ENCODE measurements around the gene CDK17. TPM values are rescaled to one million over a fixed set of nuclear protein-coding genes. Genes with fewer than 3 reads are reported as not detected.
A peak's percentile ranks its signal among the peaks of the same experiment; 100 is the strongest.
"Not testable (repeated sequence)": the region's sequence is repeated elsewhere in the genome, so short reads cannot be mapped to it uniquely, and the experiment has no call there.

The CDK17 gene
- total and polyA plus RNA-seq, 8 donors: 32.1 to 67.9 (median 53.2) TPM

- no peak for ATAC-seq
- Histone ChIP-seq H3K9me3 (no peaks in the 10 kb centered on the region), H3K27me3 (no peaks in the 10 kb centered on the region), H3K4me3 (peak overlapping the region; percentile 83 to 86), H3K4me1 (peaks cover 14 to 54% of the 10 kb centered on the region in 2 donors), H3K27ac (peak overlapping the region; percentile 100), H3K36me3 (no peaks in the 10 kb centered on the region)
- no peak for TF ChIP-seq CTCF (IDR thresholded peaks at IDR 0.05)
- DNase-seq: peak in 1 of 4 donors; percentile 17
- intact Hi-C loops (cut with DNase I): no loop called here
Observed at GRCh38 chr12:96398424-96399119, 1.7 kb downstream of the CDK17 start.

- Histone ChIP-seq H3K9me3 (no peaks in the 10 kb centered on the region), H3K36me3 (no peaks in the 10 kb centered on the region), H3K4me3 (peak overlapping the region; percentile 83 to 86), H3K27me3 (no peaks in the 10 kb centered on the region), H3K4me1 (peaks cover 14 to 58% of the 10 kb centered on the region in 2 donors), H3K27ac (peak overlapping the region; percentile 100)
- ATAC-seq (no peak), DNase-seq (no peak)
- no peak for TF ChIP-seq CTCF (IDR thresholded peaks at IDR 0.05)
- intact Hi-C loops (cut with DNase I): no loop called here
Observed at GRCh38 chr12:96397756-96398423, 2.3 kb downstream of the CDK17 start.

- Histone ChIP-seq H3K9me3 (no peaks in the 10 kb centered on the region), H3K36me3 (no peaks in the 10 kb centered on the region), H3K27ac (peak overlapping the region; percentile 100), H3K27me3 (no peaks in the 10 kb centered on the region), H3K4me3 (peak overlapping the region in 1 of 2 donors; percentile 83), H3K4me1 (peaks cover 14 to 66% of the 10 kb centered on the region in 2 donors)
- intact Hi-C loops (cut with DNase I): no loop called here
- DNase-seq (no peak), ATAC-seq (no peak)
- no peak for TF ChIP-seq CTCF (IDR thresholded peaks at IDR 0.05)
Observed at GRCh38 chr12:96396914-96397313, 3.3 kb downstream of the CDK17 start.

GRCh38 chr12:96396209-96396608, 4.0 kb downstream of the CDK17 start:
- Histone ChIP-seq H3K27ac (peak overlapping the region in 1 of 2 donors; percentile 100), H3K36me3 (no peaks in the 10 kb centered on the region), H3K9me3 (no peaks in the 10 kb centered on the region), H3K4me1 (peaks cover 8 to 63% of the 10 kb centered on the region in 2 donors), H3K4me3 (peak overlapping the region in 1 of 2 donors; percentile 8), H3K27me3 (no peaks in the 10 kb centered on the region)
- DNase-seq (no peak), ATAC-seq (no peak)
- no peak for TF ChIP-seq CTCF (IDR thresholded peaks at IDR 0.05)
- intact Hi-C loops (cut with DNase I): no loop called here

GRCh38 chr12:96395236-96395635, 5.0 kb downstream of the CDK17 start:
- no peak for TF ChIP-seq CTCF (IDR thresholded peaks at IDR 0.05)
- peaks cover 8 to 60% of the 10 kb centered on the region in 2 donors for H3K4me1 ChIP-seq
- intact Hi-C loops (cut with DNase I): no loop called here
- ATAC-seq (no peak), DNase-seq (no peak)
- peak overlapping the region in 1 of 2 donors; percentile 100 for H3K27ac ChIP-seq
- H3K36me3 ChIP-seq: no peaks in the 10 kb centered on the region
- no peaks in the 10 kb centered on the region for H3K9me3 ChIP-seq
- no peaks in the 10 kb centered on the region for H3K27me3 ChIP-seq
- no peak overlapping the region for H3K4me3 ChIP-seq

- H3K9me3 ChIP-seq; ATAC-seq; H3K36me3 ChIP-seq; DNase-seq; H3K4me3 ChIP-seq; H3K27ac ChIP-seq; H3K27me3 ChIP-seq; intact Hi-C loops (cut with DNase I): not testable (repeated sequence)
- peaks cover 8 to 54% of the 10 kb centered on the region in 2 donors for H3K4me1 ChIP-seq
Observed at GRCh38 chr12:96393229-96393628, 7.0 kb downstream of the CDK17 start.
